ENCODE measurements around the gene CARS2.
"Not testable (repeated sequence)": the region's sequence is repeated elsewhere in the genome, so short reads cannot be mapped to it uniquely, and the experiment has no call there.

Gene CARS2

GRCh38 chr13:110637747-110638146 is 68.2 kb downstream of the CARS2 start:
- DNase-seq (ENCODE audit: low read depth): no peak

DNA sequence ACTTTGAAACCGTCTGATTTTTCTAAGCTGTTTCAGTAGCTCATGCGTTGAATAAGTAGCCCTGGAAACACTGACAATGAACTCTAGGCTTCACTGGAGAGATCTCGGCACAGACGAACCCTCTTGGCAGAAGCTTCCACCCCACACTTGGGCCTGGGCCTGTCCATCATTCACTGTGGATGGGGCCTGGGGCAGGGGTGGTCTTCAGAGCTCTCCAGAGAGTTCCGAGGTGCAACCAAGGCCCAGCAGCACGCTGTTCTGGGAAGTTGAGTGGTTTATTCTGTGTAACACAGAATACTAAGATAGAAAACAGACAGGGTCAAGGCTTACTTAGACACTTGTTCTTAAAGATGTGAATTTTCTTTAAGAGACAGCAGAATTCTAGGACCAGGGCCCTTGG is 68.6 kb downstream of the CARS2 start:
- DNase-seq (ENCODE audit: low read depth): no peak

- DNase-seq (ENCODE audit: low read depth): no peak
Measured at GRCh38 chr13:110636701-110637201, 69.2 kb downstream of the CARS2 start.

DNA sequence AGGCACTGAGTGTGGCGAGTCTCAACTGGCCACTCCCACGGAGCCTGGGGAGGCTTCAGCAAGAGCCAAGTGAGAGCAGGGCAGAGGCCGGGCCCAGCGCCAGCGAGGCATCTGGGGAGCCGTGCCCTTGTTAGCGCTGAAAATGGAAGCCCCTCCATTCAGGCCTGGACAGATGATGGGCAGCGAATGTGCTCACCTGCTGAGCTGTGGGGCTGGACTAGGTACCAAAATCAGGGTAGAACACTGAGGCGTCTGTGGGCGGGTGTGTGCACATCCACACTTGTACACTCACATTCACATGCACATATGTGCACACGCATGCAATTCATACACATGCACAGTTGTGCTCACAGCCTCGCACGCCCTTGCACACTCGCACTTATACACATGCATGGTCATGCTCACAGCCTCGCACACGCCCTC is 69.9 kb downstream of the CARS2 start:
- no peak for DNase-seq (ENCODE audit: low read depth)

- DNase-seq (ENCODE audit: low read depth): no peak
Measured at GRCh38 chr13:110635405-110636002, 70.4 kb downstream of the CARS2 start.

DNA sequence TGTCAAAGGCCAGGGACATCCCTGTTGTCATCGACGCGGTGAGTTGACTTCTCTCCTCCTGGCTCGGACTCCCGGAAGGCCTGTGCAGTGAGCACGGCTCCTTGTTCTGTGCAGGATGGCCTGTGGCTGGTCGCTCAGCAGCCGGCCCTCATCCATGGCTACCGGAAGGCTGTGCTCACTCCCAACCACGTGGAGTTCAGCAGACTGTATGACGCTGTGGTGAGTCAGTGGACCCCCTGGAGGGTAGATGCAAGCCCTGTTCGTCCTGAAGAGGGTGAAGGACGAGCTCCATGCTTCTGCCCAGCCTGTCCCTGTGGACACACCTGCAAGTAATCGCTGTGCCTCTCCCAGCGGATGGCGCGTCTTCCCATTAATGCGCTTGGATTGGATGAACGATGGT is 71.4 kb downstream of the CARS2 start:
- no peak for DNase-seq (ENCODE audit: low read depth)

DNA sequence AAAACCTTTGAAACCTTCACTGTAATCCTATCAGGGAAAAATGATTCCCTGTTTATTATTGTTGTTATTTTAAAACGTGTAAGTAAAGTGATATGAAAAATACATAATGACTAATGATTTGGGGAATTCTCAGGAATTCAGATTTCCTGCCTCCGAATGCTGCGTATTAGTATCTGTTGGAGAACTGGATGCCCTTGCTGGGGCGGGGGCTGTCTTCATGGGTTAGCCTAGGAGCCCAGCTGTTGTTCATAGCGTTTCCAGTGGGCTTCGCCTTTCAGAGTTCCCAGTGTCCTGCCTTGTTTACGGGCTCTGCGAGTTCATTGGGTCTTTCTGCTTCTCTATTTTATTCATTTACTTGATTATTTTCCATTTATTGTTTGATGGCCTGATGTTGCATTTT is 72.1 kb downstream of the CARS2 start:
- no peak for DNase-seq (ENCODE audit: low read depth)

DNA sequence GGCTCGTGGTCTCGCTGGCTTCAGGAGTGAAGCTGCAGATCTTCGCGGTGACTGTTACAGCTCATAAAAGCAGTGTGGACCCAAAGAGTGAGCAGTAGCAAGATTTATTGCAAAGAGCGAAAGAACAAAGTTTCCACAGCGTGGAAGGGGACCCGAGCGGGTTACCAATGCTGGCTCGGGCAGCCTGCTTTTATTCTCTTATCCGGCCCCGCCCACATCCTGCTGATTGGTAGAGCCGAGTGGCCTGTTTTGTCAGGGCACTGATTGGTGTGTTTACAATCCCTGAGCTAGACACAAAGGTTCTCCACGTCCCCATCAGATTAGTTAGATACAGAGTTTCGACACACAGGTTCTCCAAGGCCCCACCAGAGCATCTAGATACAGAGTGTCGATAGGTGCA is 73.7 kb downstream of the CARS2 start:
- DNase-seq (ENCODE audit: low read depth): not testable (repeated sequence)

- DNase-seq (ENCODE audit: low read depth): no peak
Measured at GRCh38 chr13:110630566-110631119, 75.3 kb downstream of the CARS2 start.

DNA sequence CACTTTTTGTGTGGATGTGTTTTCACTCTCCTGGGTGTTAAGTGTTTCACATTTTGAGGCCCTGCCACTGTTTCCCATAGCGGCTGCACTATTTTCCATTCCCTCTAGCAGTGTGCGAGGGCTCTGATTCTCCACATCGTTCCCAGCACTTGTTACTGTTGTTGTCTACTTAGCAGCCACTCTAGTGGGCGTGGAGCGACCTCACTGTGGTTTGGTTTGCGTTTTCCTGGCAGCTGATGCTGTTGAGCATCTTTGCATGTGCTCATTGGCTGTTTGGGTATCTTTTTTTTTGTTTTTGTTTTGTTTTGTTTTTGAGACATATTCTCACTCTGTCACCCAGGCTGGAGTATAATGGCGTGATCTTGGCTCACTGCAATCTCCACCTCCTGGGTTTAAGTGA is 76.2 kb downstream of the CARS2 start:
- no peak for DNase-seq (ENCODE audit: low read depth)

DNA sequence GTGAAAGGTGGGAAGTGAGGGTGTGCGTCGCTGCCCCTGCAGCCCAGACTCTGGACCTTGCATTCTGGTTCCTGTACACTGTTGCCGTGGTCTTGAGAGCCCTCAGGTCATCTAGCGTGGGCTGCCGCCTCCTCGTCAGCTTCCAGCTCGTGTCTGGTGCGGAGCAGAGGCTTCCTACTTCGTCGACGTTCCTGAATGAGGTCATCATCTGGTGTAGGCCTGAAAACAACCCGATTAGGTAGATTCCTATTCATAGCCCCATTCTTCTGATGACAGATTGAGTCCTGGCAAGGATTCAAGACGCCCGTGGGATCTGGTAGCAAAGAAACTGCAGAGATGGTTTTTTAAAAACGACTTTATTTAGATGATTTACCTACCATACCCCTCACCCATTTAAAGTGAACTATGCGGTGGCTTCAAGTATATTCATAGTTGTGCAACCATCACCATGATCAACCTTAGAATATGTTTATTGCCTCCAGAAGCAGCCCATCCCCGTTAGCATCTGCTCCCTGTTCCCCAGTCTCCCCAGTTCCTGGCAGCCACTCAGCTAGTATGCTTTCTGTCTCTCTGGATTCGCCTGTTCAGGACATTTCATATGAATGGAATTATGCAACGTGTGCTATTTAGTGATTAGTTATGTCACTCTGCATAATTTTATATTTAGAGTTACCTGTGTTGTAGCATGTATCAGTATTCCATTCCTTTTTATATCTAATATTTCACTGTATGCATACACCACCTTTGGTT is 76.8 kb downstream of the CARS2 start:
- DNase-seq (ENCODE audit: low read depth): no peak

GRCh38 chr13:110628477-110628793 is 77.5 kb downstream of the CARS2 start:
- no peak for DNase-seq (ENCODE audit: low read depth)

DNA sequence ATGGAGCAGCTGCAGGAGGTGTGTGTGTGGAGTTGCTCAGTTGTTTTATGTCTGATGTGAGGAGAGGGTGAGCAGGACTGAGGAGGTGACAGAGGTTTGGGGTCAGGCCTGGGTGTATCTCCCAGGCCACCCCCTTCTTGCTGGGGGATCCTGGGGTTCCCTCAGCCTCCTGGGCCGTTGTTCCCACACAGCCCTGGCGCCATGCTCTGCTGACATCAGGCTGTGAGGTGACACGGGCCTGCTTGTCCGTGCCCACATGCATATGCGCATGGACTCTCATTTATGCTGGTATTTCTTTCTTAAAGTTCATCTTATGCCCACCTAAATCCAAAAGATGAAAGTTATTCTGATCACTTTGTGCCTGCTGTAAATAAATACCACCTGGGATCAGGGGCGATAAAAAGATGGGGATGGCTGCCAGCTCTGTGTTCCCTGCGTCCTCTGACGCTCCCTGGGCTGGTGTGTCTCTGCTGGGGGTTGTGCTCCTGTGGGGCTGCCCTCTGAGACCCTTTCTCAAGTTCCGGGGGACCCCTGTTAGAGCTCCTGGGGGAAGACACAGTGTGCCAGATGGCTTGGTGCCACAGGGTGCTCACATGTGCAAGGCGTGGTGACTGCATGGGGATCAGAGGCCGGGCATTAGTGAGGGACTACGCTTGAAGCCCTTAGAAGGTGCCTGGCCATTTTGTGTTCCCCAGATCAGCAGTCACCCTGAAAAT is 78.0 kb downstream of the CARS2 start:
- no peak for DNase-seq (ENCODE audit: low read depth)

- no peak for DNase-seq (ENCODE audit: low read depth)
Measured at GRCh38 chr13:110627351-110627750, 78.6 kb downstream of the CARS2 start.

DNA sequence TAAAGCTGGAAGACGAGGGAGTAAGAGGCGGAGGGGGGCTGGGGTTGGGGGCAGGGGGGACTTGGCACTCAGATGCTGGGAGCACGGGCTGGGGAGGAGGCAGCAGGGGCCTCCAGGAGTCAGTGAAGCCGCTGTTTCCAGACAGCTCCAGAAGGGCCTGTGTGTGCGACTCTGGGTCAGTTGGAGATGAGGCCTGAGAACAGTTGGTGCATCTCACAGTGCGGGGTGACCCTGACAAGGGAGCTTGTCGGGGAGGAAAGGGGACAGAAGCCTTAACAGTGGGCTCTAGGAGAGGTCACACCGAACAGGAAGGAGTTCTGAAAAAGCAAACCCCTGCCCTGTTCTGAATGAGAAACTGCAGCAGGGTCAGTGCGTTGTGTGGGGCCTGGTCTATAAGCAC is 79.4 kb downstream of the CARS2 start:
- no peak for DNase-seq (ENCODE audit: low read depth)

- DNase-seq (ENCODE audit: low read depth): no peak
Measured at GRCh38 chr13:110625771-110626321, 80.1 kb downstream of the CARS2 start.

- no peak for DNase-seq (ENCODE audit: low read depth)
Measured at GRCh38 chr13:110624766-110625756, 80.9 kb downstream of the CARS2 start.

- no peak for DNase-seq (ENCODE audit: low read depth)
Measured at GRCh38 chr13:110620596-110620995, 85.3 kb downstream of the CARS2 start.

GRCh38 chr13:110618780-110619179 is 87.1 kb downstream of the CARS2 start:
- no peak for DNase-seq (ENCODE audit: low read depth)

DNA sequence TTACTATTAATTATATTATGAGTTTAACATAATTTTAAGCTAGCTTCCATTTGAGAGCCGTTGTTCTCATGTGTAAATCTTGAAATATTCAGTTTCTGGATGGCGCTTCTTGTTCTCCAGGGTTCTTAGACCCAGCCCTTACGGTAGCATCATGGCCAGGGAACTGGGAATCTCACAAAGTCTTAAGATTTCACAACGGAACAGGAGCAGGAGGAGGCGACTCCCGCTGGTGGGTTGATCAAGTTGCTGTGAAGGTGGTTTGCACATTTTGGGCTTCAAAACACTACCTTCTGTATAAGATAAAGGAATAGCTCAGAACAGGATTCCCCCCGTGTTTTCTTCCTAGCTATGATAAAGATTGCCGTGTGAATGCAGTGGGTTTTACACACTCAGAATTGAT is 87.7 kb downstream of the CARS2 start:
- DNase-seq (ENCODE audit: low read depth): no peak

DNA sequence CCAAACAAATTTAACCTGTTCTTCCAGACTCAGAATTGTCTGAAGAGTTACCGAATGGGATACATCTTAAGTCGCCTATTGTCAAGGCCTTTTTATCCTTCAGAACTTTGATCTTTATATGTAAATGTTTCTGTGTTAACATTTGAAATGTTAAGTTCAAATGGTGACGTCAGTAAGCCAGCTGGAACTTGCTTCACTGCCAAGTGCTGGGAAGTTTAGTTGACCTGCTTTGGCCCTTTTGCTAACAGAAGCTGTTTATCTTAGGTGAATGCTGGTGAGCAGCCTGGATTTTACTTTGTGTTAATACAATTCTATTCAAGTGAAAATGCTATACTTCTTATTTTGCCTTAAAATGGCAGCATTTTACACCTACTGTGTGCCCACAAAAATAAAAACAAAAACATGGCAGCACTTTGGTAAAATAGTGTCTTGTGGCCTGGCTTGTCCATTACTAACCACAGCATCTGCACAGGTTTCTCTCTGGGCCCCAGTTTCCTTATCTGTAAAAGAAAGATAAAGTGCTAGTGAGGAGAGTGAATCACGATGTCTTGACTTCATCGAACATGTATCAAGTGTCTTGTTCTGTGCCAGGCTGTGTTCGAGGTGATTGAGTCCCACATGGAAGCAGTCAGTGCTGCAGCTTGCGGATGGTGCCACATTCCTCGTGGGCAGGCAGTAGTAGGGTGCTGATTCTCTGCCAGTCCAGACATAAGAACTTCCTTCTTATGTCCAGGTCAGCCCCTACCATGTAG is 88.4 kb downstream of the CARS2 start:
- no peak for DNase-seq (ENCODE audit: low read depth)

All from HS-5 (cell line).